ENCODE measurements around the gene ARL6IP1.

The ARL6IP1 gene

GRCh38 chr16:18801145-18801972, at the start of gene ARL6IP1:
TSS of gene ARL6IP1 (minus strand) at chr16:18801549. CDS start at chr16:18801466, 83 bp downstream.
- peaks cover 27% of the 10 kb centered on the region for H3K4me1 ChIP-seq (ENCODE audit: insufficient read depth, poor library complexity, severe bottlenecking)
- peaks cover 49% of the 10 kb centered on the region for H3K36me3 ChIP-seq (ENCODE audit: low read depth)
- peak within 1 kb of the TSS; percentile 79 for H3K4me3 ChIP-seq (ENCODE audit: severe bottlenecking)
- ATAC-seq (ENCODE audit: low read depth) (peak; percentile 94), DNase-seq (ENCODE audit: low spot score) (peak; percentile 99)
- H3K27me3 ChIP-seq (ENCODE audit: insufficient read depth, poor library complexity, severe bottlenecking), result no peaks in the 10 kb centered on the region
- peak within 1 kb of the TSS; percentile 76 for H3K27ac ChIP-seq (ENCODE audit: poor library complexity, severe bottlenecking)
- peak; percentile 96 for TF ChIP-seq CTCF (IDR thresholded peaks at IDR 0.05; ENCODE audit: poor library complexity, severe bottlenecking)
- H3K9me3 ChIP-seq (ENCODE audit: severe bottlenecking), result no peaks in the 10 kb centered on the region

GRCh38 chr16:18846416-18846815, 45.1 kb upstream of the ARL6IP1 start:
- TF ChIP-seq CTCF (IDR thresholded peaks at IDR 0.05; ENCODE audit: poor library complexity, severe bottlenecking), result no peak
- Histone ChIP-seq H3K27me3 (ENCODE audit: insufficient read depth, poor library complexity, severe bottlenecking) (no peaks in the 10 kb centered on the region), H3K27ac (ENCODE audit: poor library complexity, severe bottlenecking) (no peak overlapping the region), H3K4me3 (ENCODE audit: severe bottlenecking) (no peak overlapping the region), H3K4me1 (ENCODE audit: insufficient read depth, poor library complexity, severe bottlenecking) (no peaks in the 10 kb centered on the region), H3K36me3 (ENCODE audit: low read depth) (peaks cover 96% of the 10 kb centered on the region), H3K9me3 (ENCODE audit: severe bottlenecking) (peaks cover 2% of the 10 kb centered on the region)
- DNase-seq (ENCODE audit: low spot score) (no peak), ATAC-seq (ENCODE audit: low read depth) (no peak)

- peaks cover 13% of the 10 kb centered on the region for H3K4me1 ChIP-seq (ENCODE audit: insufficient read depth, poor library complexity, severe bottlenecking)
Observed at GRCh38 chr16:18842565-18842964, 41.2 kb upstream of the ARL6IP1 start.

GRCh38 chr16:18841833-18842525, 40.6 kb upstream of the ARL6IP1 start:
- Histone ChIP-seq H3K36me3 (ENCODE audit: low read depth) (peaks cover 94% of the 10 kb centered on the region), H3K4me3 (ENCODE audit: severe bottlenecking) (no peak overlapping the region), H3K9me3 (ENCODE audit: severe bottlenecking) (no peaks in the 10 kb centered on the region), H3K27ac (ENCODE audit: poor library complexity, severe bottlenecking) (no peak overlapping the region), H3K27me3 (ENCODE audit: insufficient read depth, poor library complexity, severe bottlenecking) (no peaks in the 10 kb centered on the region), H3K4me1 (ENCODE audit: insufficient read depth, poor library complexity, severe bottlenecking) (peaks cover 13% of the 10 kb centered on the region)
- ATAC-seq (ENCODE audit: low read depth) (no peak), DNase-seq (ENCODE audit: low spot score) (no peak)
- no peak for TF ChIP-seq CTCF (IDR thresholded peaks at IDR 0.05; ENCODE audit: poor library complexity, severe bottlenecking)

More at GRCh38 chr16:18842565-18842964, 41.2 kb upstream of the ARL6IP1 start:
- DNase-seq (ENCODE audit: low spot score) (no peak), ATAC-seq (ENCODE audit: low read depth) (no peak)
- TF ChIP-seq CTCF (IDR thresholded peaks at IDR 0.05; ENCODE audit: poor library complexity, severe bottlenecking), result no peak
- Histone ChIP-seq H3K27ac (ENCODE audit: poor library complexity, severe bottlenecking) (no peak overlapping the region), H3K36me3 (ENCODE audit: low read depth) (peaks cover 94% of the 10 kb centered on the region), H3K9me3 (ENCODE audit: severe bottlenecking) (no peaks in the 10 kb centered on the region), H3K4me3 (ENCODE audit: severe bottlenecking) (no peak overlapping the region), H3K27me3 (ENCODE audit: insufficient read depth, poor library complexity, severe bottlenecking) (no peaks in the 10 kb centered on the region)
